DND-41 (cell line): ENCODE results near the gene NTN1.
"Not testable (repeated sequence)": the region's sequence is repeated elsewhere in the genome, so short reads cannot be mapped to it uniquely, and the experiment has no call there.

Experiments used
- ATAC-seq: fragments of 200-7000 bp; cut with Tn5 transposase; 3 replicates; pipeline ENCODE4 v1.9.1; 2021; ENCODE audit warnings: low read depth; ENCODE audit not compliant: insufficient read depth
- DNase-seq: peaks from one replicate; pipeline ENCODE4 v3.0.0-alpha.2; 2020
- H2AFZ ChIP-seq: 2 replicates; pipeline ENCODE4 v1.6.0; 2012; ENCODE audit warnings: low read depth, low read length
- H3K27ac ChIP-seq: 2 replicates; pipeline ENCODE4 v1.5.1; 2012; ENCODE audit warnings: low read length, inconsistent platforms
- H3K27me3 ChIP-seq: fragments of 200-600 bp; sonication (generic); 2 replicates; pipeline ENCODE4 v1.6.0; 2012; ENCODE audit warnings: low read length, mild to moderate bottlenecking, inconsistent platforms; ENCODE audit not compliant: insufficient read depth, poor library complexity
- H3K36me3 ChIP-seq: 2 replicates; pipeline ENCODE4 v1.5.1; 2012; ENCODE audit warnings: low read length, inconsistent platforms; ENCODE audit not compliant: insufficient read depth
- H3K4me1 ChIP-seq: 2 replicates; pipeline ENCODE4 v1.5.1; 2012; ENCODE audit warnings: mild to moderate bottlenecking, low read length; ENCODE audit not compliant: insufficient read depth
- H3K4me2 ChIP-seq: 2 replicates; pipeline ENCODE4 v1.6.0; 2012; ENCODE audit warnings: mild to moderate bottlenecking, moderate library complexity, low read length, inconsistent platforms; ENCODE audit not compliant: insufficient read depth
- H3K4me3 ChIP-seq, 2 experiments: fragments of 200-600 bp in 1 of 2; shearing (Covaris generic) in 1 of 2; 2 replicates each; pipeline ENCODE4 v1.5.1; 2012 to 2016; ENCODE audit warnings: inconsistent platforms in 2 of 2, low read length in 2 of 2, mild to moderate bottlenecking in 2 of 2, low read depth in 1 of 2, moderate library complexity in 1 of 2
- H3K79me2 ChIP-seq: 2 replicates; pipeline ENCODE4 v1.6.0; 2012; ENCODE audit warnings: low read length, inconsistent platforms; ENCODE audit not compliant: insufficient read depth
- H3K9ac ChIP-seq: 2 replicates; pipeline ENCODE4 v1.6.0; 2012; ENCODE audit warnings: low read depth, mild to moderate bottlenecking, inconsistent platforms, low read length, moderate library complexity
- H3K9me3 ChIP-seq: 2 replicates; pipeline ENCODE4 v1.5.1; 2012; ENCODE audit warnings: low read length, moderate library complexity, mild to moderate bottlenecking, inconsistent platforms; ENCODE audit not compliant: insufficient read depth, severe bottlenecking
- H4K20me1 ChIP-seq: 2 replicates; pipeline ENCODE4 v1.6.0; 2012; ENCODE audit warnings: low read length; ENCODE audit not compliant: insufficient read depth
- CTCF ChIP-seq: IDR thresholded peaks from 2 replicates; pipeline ENCODE4 v1.5.1; 2012; ENCODE audit warnings: borderline replicate concordance, low read length, moderate library complexity, mild to moderate bottlenecking; ENCODE audit not compliant: poor library complexity, severe bottlenecking; ENCODE audit errors: extremely low read depth
- EZH2 ChIP-seq: IDR thresholded peaks from 3 replicates; pipeline ENCODE4 v1.6.1; 2012; ENCODE audit warnings: borderline replicate concordance, low read depth, mild to moderate bottlenecking, moderate library complexity, low read length, inconsistent platforms; ENCODE audit not compliant: severe bottlenecking

The NTN1 gene

GRCh38 chr17:9150446-9151090, 129.3 kb downstream of the NTN1 start:
- no peak overlapping the region for H2AFZ ChIP-seq
- TF ChIP-seq CTCF, result no peak
- TF ChIP-seq EZH2, result no peak
- H3K27ac ChIP-seq, result no peak overlapping the region
- no peak overlapping the region for H3K4me3 ChIP-seq
- no peaks in the 10 kb centered on the region for H3K36me3 ChIP-seq
- DNase-seq (no peak), ATAC-seq (no peak)
- no peaks in the 10 kb centered on the region for H3K27me3 ChIP-seq
- H3K9me3 ChIP-seq, result no peaks in the 10 kb centered on the region
- H3K4me1 ChIP-seq, result no peaks in the 10 kb centered on the region
- H3K9ac ChIP-seq, result no peak overlapping the region
- H4K20me1 ChIP-seq, result peaks cover 4% of the 10 kb centered on the region; the same call in 1 of the 2 replicates
- H3K4me2 ChIP-seq, result no peak overlapping the region
- H3K79me2 ChIP-seq, result no peaks in the 10 kb centered on the region

GRCh38 chr17:9151091-9151490, 129.8 kb downstream of the NTN1 start:
- peaks cover 4% of the 10 kb centered on the region; the same call in 1 of the 2 replicates for H4K20me1 ChIP-seq
- H3K4me3 ChIP-seq, result no peak overlapping the region
- no peak overlapping the region for H3K9ac ChIP-seq
- no peaks in the 10 kb centered on the region for H3K79me2 ChIP-seq
- no peaks in the 10 kb centered on the region for H3K36me3 ChIP-seq
- no peak overlapping the region for H2AFZ ChIP-seq
- no peaks in the 10 kb centered on the region for H3K4me1 ChIP-seq
- TF ChIP-seq CTCF (no peak), EZH2 (no peak)
- ATAC-seq, result no peak
- no peaks in the 10 kb centered on the region for H3K9me3 ChIP-seq
- no peak for DNase-seq
- H3K27ac ChIP-seq, result no peak overlapping the region
- no peak overlapping the region for H3K4me2 ChIP-seq
- H3K27me3 ChIP-seq, result no peaks in the 10 kb centered on the region

- not testable (repeated sequence) for H3K9ac ChIP-seq, H3K9me3 ChIP-seq, H3K27ac ChIP-seq, DNase-seq, H3K27me3 ChIP-seq, H3K4me2 ChIP-seq, H4K20me1 ChIP-seq, H2AFZ ChIP-seq, H3K4me3 ChIP-seq, H3K79me2 ChIP-seq, ATAC-seq, H3K36me3 ChIP-seq, H3K4me1 ChIP-seq
Measured at GRCh38 chr17:9151740-9152139, 130.4 kb downstream of the NTN1 start.

GRCh38 chr17:9158544-9159452, 137.5 kb downstream of the NTN1 start:
- Histone ChIP-seq H3K27me3 (no peaks in the 10 kb centered on the region), H2AFZ (no peak overlapping the region), H3K4me2 (no peak overlapping the region), H4K20me1 (no peaks in the 10 kb centered on the region; the same call in 1 of the 2 replicates), H3K9ac (no peak overlapping the region), H3K79me2 (no peaks in the 10 kb centered on the region), H3K4me1 (no peaks in the 10 kb centered on the region), H3K4me3 (no peak overlapping the region), H3K9me3 (no peaks in the 10 kb centered on the region), H3K36me3 (no peaks in the 10 kb centered on the region), H3K27ac (no peak overlapping the region)
- TF ChIP-seq EZH2, result no peak
- no peak for DNase-seq
- no peak for ATAC-seq
